HEK293 (cell line): ENCODE data around the gene C17orf107.

ENCODE experiments used
- CTCF ChIA-PET: fragments of 350-600 bp; formaldehyde crosslinking; extraction: SDS; loops from one replicate; lab custom pipeline; 2021; ENCODE audit warnings: antibody characterized with exemption; lab: Yijun Ruan, JAX
- POLR2A ChIA-PET: fragments of 300-600 bp; formaldehyde crosslinking; extraction: SDS; loops from one replicate; lab custom pipeline; 2020; ENCODE audit warnings: antibody characterized with exemption, inconsistent platforms; lab: Yijun Ruan, JAX
- H3K27ac ChIP-seq: fragments of 200-500 bp; sonication (Bioruptor generic); 2 replicates; pipeline ENCODE4 v1.5.1; 2014; ENCODE audit warnings: low read depth, low read length, control low read depth, inconsistent platforms; ENCODE audit errors: extremely low read depth
- H3K36me3 ChIP-seq, 2 experiments: fragments of 200-500 bp in 1 of 2; sonication (Bioruptor generic) in 1 of 2; 1 replicate in 1 of 2; 2 replicates in 1 of 2; pipeline ENCODE4 v1.5.1; 2014 to 2017; ENCODE audit warnings: inconsistent platforms in 2 of 2, low read length in 2 of 2; ENCODE audit not compliant: control insufficient read depth in 2 of 2, insufficient read depth in 1 of 2
- H3K4me1 ChIP-seq: fragments of 200-500 bp; sonication (Bioruptor generic); 2 replicates; pipeline ENCODE4 v1.5.1; 2014; ENCODE audit warnings: mild to moderate bottlenecking, low read length, inconsistent platforms; ENCODE audit not compliant: control insufficient read depth, insufficient read depth
- H3K4me3 ChIP-seq: 2 replicates; pipeline ENCODE4 v1.5.1; 2011; ENCODE audit warnings: low read depth, mild to moderate bottlenecking, control low read depth, low read length, moderate library complexity
- H3K9me3 ChIP-seq: fragments of 200-500 bp; sonication (Bioruptor generic); 2 replicates; pipeline ENCODE4 v1.5.1; 2014; ENCODE audit warnings: low read depth, low read length, inconsistent platforms; ENCODE audit not compliant: control insufficient read depth, insufficient read depth
- BCL11B ChIP-seq: fragments of 450-650 bp; formaldehyde crosslinking; IDR thresholded peaks from 2 replicates; pipeline ENCODE4 v1.5.1; 2016; ENCODE audit warnings: low read depth, missing biosample characterization, missing genetic modification characterization
- GLI4 ChIP-seq: fragments of 450-650 bp; formaldehyde crosslinking; IDR thresholded peaks from 2 replicates; pipeline ENCODE4 v1.5.1; 2016; ENCODE audit warnings: missing biosample characterization, missing genetic modification characterization
- GLIS2 ChIP-seq: fragments of 450-650 bp; formaldehyde crosslinking; IDR thresholded peaks from 2 replicates; pipeline ENCODE4 v1.5.1; 2016; ENCODE audit warnings: missing biosample characterization, missing genetic modification characterization
- ZBTB21 ChIP-seq: fragments of 450-650 bp; formaldehyde crosslinking; IDR thresholded peaks from 2 replicates; pipeline ENCODE4 v1.5.1; 2017; ENCODE audit warnings: missing biosample characterization, missing genetic modification characterization
- ZNF114 ChIP-seq: fragments of 450-650 bp; formaldehyde crosslinking; IDR thresholded peaks from 2 replicates; pipeline ENCODE4 v1.5.0; 2017; ENCODE audit warnings: missing biosample characterization, missing genetic modification characterization
- ZNF174 ChIP-seq: fragments of 450-650 bp; formaldehyde crosslinking; IDR thresholded peaks from 2 replicates; pipeline ENCODE4 v1.5.0; 2017; ENCODE audit warnings: missing biosample characterization, mild to moderate bottlenecking, missing genetic modification characterization
- ZNF311 ChIP-seq: fragments of 450-650 bp; formaldehyde crosslinking; IDR thresholded peaks from 2 replicates; pipeline ENCODE4 v1.5.1; 2017; ENCODE audit warnings: missing biosample characterization, missing genetic modification characterization, borderline replicate concordance
- ZNF354C ChIP-seq: fragments of 450-650 bp; formaldehyde crosslinking; IDR thresholded peaks from 2 replicates; pipeline ENCODE4 v1.5.1; 2016; ENCODE audit warnings: missing biosample characterization, missing genetic modification characterization, low read depth, borderline replicate concordance
- ZNF514 ChIP-seq: fragments of 450-650 bp; formaldehyde crosslinking; IDR thresholded peaks from 2 replicates; pipeline ENCODE4 v1.5.1; 2016; ENCODE audit warnings: missing biosample characterization, missing genetic modification characterization
- ZNF585B ChIP-seq: fragments of 450-650 bp; formaldehyde crosslinking; IDR thresholded peaks from 2 replicates; pipeline ENCODE4 v1.5.1; 2016; ENCODE audit warnings: missing biosample characterization, missing genetic modification characterization
- ZNF658 ChIP-seq: fragments of 450-650 bp; formaldehyde crosslinking; IDR thresholded peaks from 2 replicates; pipeline ENCODE4; 2016; ENCODE audit warnings: missing biosample characterization, missing genetic modification characterization
- ZNF660 ChIP-seq: fragments of 450-650 bp; IDR thresholded peaks from 2 replicates; pipeline ENCODE4 v1.5.1; 2018; ENCODE audit warnings: missing biosample characterization, mild to moderate bottlenecking, missing genetic modification characterization
- TF ChIP-seq, protein P1 (sequence below): fragments of 450-650 bp; formaldehyde crosslinking; conservative IDR thresholded peaks from 2 replicates; pipeline ENCODE4 v1.5.1; 2016; ENCODE audit warnings: low read depth, missing biosample characterization, missing genetic modification characterization
- TF ChIP-seq, protein P2 (sequence below): sonication (generic); formaldehyde crosslinking; IDR thresholded peaks from 2 replicates; pipeline ENCODE4 v1.8.1; 2022; ENCODE audit warnings: mild to moderate bottlenecking, moderate library complexity, missing genetic modification reagents
- TF ChIP-seq, protein P3 (sequence below): fragments of 450-650 bp; formaldehyde crosslinking; IDR thresholded peaks from 2 replicates; pipeline ENCODE4 v1.5.1; 2016; ENCODE audit warnings: missing biosample characterization, missing genetic modification characterization, borderline replicate concordance
- TF ChIP-seq, protein P4 (sequence below): fragments of 450-650 bp; formaldehyde crosslinking; IDR thresholded peaks from 2 replicates; pipeline ENCODE4 v1.5.1; 2016; ENCODE audit warnings: missing biosample characterization, missing genetic modification characterization

Gene C17orf107

DNA sequence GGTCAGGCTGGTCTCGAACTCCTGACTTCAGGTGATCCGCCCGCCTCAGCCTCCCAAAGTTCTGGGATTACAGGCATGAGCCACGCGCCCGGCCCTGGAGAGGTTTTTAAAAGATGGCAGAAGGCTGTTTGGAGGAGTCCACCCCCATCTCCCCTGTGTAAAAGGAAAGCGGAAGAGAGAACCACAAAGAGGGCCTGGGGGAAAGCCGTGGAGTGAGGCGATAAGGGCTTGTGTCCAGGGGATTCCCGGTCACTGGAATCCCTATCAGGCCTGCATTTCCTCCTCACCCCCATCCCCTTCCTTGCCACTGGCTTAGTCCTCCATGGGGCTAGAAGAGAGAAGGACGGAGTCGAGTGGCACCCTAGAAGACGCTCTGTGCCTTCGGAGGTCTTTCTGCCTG, 32.6 kb downstream of the C17orf107 start, which contains the start of gene GP1BA (continued):
- TF ChIP-seq, protein P1, sequence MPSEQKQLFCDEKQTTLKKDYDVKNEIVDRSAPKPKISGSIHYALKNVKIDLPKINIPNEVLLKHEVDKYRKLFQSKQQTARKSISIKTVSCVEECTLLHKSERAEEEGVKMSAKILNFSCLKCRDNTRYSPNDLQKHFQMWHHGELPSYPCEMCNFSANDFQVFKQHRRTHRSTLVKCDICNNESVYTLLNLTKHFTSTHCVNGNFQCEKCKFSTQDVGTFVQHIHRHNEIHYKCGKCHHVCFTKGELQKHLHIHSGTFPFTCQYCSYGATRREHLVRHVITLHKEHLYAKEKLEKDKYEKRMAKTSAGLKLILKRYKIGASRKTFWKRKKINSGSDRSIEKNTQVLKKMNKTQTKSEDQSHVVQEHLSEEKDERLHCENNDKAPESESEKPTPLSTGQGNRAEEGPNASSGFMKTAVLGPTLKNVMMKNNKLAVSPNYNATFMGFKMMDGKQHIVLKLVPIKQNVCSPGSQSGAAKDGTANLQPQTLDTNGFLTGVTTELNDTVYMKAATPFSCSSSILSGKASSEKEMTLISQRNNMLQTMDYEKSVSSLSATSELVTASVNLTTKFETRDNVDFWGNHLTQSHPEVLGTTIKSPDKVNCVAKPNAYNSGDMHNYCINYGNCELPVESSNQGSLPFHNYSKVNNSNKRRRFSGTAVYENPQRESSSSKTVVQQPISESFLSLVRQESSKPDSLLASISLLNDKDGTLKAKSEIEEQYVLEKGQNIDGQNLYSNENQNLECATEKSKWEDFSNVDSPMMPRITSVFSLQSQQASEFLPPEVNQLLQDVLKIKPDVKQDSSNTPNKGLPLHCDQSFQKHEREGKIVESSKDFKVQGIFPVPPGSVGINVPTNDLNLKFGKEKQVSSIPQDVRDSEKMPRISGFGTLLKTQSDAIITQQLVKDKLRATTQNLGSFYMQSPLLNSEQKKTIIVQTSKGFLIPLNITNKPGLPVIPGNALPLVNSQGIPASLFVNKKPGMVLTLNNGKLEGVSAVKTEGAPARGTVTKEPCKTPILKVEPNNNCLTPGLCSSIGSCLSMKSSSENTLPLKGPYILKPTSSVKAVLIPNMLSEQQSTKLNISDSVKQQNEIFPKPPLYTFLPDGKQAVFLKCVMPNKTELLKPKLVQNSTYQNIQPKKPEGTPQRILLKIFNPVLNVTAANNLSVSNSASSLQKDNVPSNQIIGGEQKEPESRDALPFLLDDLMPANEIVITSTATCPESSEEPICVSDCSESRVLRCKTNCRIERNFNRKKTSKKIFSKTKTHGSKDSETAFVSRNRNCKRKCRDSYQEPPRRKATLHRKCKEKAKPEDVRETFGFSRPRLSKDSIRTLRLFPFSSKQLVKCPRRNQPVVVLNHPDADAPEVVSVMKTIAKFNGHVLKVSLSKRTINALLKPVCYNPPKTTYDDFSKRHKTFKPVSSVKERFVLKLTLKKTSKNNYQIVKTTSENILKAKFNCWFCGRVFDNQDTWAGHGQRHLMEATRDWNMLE (tag by site-specific recombination): no peak
- TF ChIP-seq, protein P2, sequence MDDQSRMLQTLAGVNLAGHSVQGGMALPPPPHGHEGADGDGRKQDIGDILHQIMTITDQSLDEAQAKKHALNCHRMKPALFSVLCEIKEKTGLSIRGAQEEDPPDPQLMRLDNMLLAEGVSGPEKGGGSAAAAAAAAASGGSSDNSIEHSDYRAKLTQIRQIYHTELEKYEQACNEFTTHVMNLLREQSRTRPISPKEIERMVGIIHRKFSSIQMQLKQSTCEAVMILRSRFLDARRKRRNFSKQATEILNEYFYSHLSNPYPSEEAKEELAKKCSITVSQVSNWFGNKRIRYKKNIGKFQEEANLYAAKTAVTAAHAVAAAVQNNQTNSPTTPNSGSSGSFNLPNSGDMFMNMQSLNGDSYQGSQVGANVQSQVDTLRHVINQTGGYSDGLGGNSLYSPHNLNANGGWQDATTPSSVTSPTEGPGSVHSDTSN: no peak
- TF ChIP-seq ZNF660 (tag by site-specific recombination): no peak
- no peak for TF ChIP-seq ZNF311 (tag by site-specific recombination)
- TF ChIP-seq ZNF174 (tag by site-specific recombination): no peak
- TF ChIP-seq, all 188 proteins: peak for 0

DNA sequence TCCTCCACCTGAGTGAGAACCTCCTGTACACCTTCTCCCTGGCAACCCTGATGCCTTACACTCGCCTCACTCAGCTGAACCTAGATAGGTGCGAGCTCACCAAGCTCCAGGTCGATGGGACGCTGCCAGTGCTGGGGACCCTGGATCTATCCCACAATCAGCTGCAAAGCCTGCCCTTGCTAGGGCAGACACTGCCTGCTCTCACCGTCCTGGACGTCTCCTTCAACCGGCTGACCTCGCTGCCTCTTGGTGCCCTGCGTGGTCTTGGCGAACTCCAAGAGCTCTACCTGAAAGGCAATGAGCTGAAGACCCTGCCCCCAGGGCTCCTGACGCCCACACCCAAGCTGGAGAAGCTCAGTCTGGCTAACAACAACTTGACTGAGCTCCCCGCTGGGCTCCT, 33.4 kb downstream of the C17orf107 start:
- Histone ChIP-seq H3K4me1 (no peaks in the 10 kb centered on the region; the same call in 1 of the 2 replicates), H3K27ac (no peak overlapping the region), H3K4me3 (no peak overlapping the region), H3K9me3 (no peaks in the 10 kb centered on the region), H3K36me3 (peaks cover 14 to 48% of the 10 kb centered on the region in 2 experiments)
- POLR2A ChIA-PET: interaction anchor here (0.7 to 1.6 kb wide), 4 partner anchors 11 to 94 kb away, joined by 3 to 8 read pairs (median 4); partner anchors contain the start of genes PFN1 and SPAG7
- CTCF ChIA-PET: no interaction called here
- TF ChIP-seq ZNF658 (tag by site-specific recombination) (no peak), ZNF354C (no peak), ZNF514 (tag by site-specific recombination) (no peak), GLI4 (tag by site-specific recombination) (no peak), ZNF585B (tag by site-specific recombination) (no peak), ZBTB21 (tag by site-specific recombination) (no peak), BCL11B (tag by site-specific recombination) (no peak), ZNF114 (no peak), GLIS2 (tag by site-specific recombination) (no peak)
- TF ChIP-seq, protein P3, sequence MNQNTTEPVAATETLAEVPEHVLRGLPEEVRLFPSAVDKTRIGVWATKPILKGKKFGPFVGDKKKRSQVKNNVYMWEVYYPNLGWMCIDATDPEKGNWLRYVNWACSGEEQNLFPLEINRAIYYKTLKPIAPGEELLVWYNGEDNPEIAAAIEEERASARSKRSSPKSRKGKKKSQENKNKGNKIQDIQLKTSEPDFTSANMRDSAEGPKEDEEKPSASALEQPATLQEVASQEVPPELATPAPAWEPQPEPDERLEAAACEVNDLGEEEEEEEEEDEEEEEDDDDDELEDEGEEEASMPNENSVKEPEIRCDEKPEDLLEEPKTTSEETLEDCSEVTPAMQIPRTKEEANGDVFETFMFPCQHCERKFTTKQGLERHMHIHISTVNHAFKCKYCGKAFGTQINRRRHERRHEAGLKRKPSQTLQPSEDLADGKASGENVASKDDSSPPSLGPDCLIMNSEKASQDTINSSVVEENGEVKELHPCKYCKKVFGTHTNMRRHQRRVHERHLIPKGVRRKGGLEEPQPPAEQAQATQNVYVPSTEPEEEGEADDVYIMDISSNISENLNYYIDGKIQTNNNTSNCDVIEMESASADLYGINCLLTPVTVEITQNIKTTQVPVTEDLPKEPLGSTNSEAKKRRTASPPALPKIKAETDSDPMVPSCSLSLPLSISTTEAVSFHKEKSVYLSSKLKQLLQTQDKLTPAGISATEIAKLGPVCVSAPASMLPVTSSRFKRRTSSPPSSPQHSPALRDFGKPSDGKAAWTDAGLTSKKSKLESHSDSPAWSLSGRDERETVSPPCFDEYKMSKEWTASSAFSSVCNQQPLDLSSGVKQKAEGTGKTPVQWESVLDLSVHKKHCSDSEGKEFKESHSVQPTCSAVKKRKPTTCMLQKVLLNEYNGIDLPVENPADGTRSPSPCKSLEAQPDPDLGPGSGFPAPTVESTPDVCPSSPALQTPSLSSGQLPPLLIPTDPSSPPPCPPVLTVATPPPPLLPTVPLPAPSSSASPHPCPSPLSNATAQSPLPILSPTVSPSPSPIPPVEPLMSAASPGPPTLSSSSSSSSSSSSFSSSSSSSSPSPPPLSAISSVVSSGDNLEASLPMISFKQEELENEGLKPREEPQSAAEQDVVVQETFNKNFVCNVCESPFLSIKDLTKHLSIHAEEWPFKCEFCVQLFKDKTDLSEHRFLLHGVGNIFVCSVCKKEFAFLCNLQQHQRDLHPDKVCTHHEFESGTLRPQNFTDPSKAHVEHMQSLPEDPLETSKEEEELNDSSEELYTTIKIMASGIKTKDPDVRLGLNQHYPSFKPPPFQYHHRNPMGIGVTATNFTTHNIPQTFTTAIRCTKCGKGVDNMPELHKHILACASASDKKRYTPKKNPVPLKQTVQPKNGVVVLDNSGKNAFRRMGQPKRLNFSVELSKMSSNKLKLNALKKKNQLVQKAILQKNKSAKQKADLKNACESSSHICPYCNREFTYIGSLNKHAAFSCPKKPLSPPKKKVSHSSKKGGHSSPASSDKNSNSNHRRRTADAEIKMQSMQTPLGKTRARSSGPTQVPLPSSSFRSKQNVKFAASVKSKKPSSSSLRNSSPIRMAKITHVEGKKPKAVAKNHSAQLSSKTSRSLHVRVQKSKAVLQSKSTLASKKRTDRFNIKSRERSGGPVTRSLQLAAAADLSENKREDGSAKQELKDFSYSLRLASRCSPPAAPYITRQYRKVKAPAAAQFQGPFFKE (tag by site-specific recombination): no peak
- TF ChIP-seq, protein P4, sequence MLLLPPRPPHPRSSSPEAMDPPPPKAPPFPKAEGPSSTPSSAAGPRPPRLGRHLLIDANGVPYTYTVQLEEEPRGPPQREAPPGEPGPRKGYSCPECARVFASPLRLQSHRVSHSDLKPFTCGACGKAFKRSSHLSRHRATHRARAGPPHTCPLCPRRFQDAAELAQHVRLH: no peak
